Neural progenitor cell (in vitro differentiated cells): ENCODE measurements around the gene UTP3.

ENCODE experiments used
- EZH2 ChIP-seq: fragments of 200-600 bp; sonication (generic); IDR thresholded peaks from 2 replicates; pipeline ENCODE4 v1.6.1; 2017; ENCODE audit warnings: antibody characterized with exemption, mild to moderate bottlenecking, moderate library complexity
- EZH2phosphoT487 ChIP-seq: fragments of 200-600 bp; sonication (generic); IDR thresholded peaks from 2 replicates; pipeline ENCODE4 v1.6.1; 2017; ENCODE audit warnings: antibody characterized with exemption
- TF ChIP-seq, protein P1 (sequence below): fragments of 200-600 bp; sonication (generic); IDR thresholded peaks from 2 replicates; pipeline ENCODE4 v1.5.1; 2017; ENCODE audit warnings: antibody characterized with exemption, mild to moderate bottlenecking

DNA sequence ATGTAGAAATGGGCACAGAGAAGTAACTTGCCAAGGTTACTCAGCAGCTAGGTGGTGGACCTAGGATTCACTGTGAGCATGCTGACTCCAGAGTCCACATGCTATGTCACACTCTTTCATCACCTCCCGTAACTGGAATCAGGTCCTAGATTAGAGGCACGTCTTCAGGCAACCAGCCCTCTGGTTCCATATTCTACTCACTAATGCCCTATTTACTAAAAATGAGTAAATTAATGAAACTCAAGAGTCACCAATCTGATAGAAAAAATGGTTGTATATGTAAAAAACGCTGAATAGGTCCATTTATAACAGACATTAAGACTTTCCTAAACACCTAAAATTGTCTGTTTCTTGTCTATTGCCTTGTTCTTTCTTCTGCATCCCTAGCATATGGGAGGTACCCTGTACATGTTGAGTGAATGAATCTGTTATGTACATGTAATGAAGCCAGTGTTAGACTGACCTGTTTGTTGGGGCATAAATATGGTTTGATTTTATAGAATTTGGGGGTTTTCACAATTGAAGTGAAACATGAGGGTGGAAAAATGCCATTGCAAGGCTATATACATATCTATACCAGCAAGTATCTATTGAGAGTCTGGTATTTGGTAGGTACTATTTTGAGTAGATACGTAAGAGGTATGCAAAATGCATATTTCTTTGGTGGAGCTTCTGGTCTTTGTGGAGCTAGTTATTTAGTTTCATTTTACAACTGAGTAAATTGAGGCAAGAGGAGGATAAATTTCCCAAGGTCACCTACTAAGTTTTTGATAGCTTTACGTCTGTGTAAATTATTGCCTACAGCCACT lies 26.0 kb downstream of the UTP3 start:
- TF ChIP-seq, protein P1, sequence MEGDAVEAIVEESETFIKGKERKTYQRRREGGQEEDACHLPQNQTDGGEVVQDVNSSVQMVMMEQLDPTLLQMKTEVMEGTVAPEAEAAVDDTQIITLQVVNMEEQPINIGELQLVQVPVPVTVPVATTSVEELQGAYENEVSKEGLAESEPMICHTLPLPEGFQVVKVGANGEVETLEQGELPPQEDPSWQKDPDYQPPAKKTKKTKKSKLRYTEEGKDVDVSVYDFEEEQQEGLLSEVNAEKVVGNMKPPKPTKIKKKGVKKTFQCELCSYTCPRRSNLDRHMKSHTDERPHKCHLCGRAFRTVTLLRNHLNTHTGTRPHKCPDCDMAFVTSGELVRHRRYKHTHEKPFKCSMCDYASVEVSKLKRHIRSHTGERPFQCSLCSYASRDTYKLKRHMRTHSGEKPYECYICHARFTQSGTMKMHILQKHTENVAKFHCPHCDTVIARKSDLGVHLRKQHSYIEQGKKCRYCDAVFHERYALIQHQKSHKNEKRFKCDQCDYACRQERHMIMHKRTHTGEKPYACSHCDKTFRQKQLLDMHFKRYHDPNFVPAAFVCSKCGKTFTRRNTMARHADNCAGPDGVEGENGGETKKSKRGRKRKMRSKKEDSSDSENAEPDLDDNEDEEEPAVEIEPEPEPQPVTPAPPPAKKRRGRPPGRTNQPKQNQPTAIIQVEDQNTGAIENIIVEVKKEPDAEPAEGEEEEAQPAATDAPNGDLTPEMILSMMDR: no peak
- TF ChIP-seq EZH2phosphoT487 (no peak), EZH2 (no peak)
